GM19397 (cell line): Measurements from ENCODE around the gene RAB22A.
"Not testable (repeated sequence)": the region's sequence is repeated elsewhere in the genome, so short reads cannot be mapped to it uniquely, and the experiment has no call there.

ENCODE experiments used
- ATAC-seq: cut with Tn5 transposase; IDR thresholded peaks from one replicate; pipeline ENCODE4 v1.9.1; 2021; ENCODE audit warnings: mild to moderate bottlenecking, moderate library complexity; ENCODE audit not compliant: unreplicated experiment

RAB22A gene

DNA sequence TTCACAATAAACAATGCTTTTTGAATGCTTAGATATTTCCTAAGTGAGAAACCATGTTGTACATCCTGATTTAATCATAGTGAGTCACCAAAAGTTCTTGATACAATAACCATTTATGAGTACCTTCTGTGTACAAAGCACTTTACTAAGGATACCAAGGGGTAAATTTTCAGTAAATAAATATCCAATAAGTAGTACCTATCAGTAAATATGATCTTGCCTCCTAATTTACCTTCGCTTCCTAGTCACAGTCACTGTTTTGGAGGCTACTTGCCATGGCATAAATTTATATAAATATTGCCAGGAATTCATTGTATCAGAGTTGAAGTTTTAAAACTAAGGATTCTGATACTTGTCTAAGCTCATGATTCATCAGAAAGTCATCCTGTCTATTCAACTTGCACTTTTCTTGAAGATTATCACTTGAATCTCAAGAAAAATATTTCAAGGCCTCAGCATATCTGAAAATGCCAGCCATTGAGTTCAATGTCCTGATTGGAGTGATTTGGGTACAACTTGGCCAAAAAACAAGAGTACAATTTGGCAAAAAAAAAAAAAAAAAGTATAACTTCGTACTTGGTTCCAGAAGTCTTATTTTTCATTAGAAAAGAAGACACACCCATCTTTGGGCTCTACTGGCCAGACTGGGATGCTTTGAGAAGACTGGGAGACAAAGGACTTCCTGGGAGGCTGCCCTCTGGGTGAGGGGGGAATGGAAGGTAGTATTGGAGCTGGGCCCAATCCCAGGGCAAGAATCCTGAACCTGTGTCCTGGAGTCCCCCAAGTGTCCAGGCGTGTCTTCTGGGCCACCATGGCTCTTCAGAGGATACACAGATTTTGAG lies 32.8 kb downstream of the RAB22A start:
- no peak for ATAC-seq

DNA sequence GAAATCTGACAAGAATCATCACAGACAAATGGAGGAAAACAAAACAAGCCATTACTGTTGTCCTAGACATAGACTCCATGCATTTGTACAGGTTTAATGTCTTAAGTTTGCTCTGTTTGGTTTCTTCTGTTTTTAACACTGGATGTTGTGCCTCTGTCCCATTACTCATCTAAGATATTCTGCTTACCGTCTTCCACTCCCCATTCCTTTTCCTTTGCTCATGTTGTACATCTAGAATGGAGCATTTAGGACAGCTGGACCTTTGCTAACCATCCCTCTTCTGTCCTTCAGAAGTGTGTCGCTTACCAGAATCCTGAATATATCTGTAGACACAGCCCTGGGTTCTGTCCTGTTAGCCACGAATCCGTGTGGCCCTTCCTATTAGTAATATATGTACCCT lies 35.2 kb downstream of the RAB22A start:
- no peak for ATAC-seq

DNA sequence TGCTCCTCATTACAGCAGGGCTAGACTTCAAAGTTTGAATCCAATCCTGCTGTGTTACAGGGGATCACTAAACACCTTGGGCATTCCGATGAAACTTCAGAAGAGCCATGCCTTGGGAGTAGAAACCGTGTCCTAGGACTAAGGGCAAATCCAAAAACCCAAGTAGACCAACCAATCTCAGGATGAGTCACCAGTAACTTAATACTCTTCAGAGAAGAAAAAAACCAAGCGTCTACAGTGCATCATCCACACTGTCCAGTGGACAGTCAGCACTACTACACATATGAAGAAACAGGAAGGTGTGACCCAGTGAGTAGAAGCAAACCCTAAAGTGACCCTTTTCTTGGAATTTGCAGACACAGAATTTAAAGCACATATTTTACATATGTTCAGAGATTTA lies 40.1 kb downstream of the RAB22A start:
- ATAC-seq, result no peak

DNA sequence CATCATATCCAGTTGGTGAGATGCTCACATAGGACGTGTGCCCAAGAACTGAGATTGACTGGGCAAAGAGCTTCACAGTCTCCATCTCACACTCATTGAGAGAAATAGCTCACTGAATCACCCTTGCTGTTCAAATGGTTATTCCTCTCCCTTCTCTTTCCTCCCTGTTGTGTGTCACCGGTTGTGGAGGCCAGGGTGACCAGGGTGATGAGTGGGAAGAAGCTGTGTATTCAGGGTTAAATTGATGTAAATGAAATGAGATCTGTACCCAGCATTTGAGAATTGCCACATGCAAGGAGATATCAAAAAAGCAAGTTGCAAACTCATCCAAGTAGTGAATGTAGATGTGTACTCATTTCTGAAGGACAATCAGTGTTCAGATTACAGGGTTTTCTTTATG lies 43.0 kb downstream of the RAB22A start:
- no peak for ATAC-seq

DNA sequence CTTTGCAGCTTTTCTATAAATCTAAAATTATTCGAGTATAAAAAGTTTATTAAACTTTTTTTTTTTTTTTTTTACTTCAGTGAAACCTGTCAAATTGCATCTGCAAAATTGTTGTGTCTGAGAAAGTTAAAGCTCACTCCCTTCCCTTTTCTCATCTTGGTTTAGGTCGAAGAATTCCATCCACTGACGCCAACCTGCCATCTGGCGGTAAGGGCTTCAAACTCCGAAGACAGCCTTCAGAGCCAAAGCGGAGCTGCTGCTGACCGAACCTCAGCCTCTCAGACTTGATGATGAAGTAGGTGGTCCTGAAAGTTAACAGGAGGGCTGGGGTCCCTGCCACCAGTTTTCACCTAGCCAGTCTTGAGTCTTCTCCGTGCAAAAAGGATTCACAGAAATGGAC lies 49.9 kb downstream of the RAB22A start:
- ATAC-seq, result no peak

DNA sequence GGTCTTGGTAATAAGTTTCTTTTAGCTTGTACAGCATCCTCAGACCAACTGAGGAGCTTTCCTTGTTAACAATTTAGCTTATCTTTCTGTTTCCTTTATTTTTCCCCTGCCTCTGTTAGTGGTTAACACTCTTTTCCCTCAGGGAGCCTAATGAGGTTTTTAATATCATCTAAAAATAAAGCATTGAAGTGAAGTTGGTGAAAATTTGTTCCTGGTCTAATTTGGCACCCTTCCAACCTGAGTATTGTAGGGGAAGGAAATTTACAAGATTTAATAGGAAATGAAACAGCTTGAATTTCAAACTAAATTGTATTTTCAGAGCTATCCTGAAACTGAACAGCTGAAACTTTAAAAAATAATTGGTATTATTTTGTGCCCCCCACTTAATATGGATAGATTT lies 51.4 kb downstream of the RAB22A start:
- ATAC-seq, result no peak

DNA sequence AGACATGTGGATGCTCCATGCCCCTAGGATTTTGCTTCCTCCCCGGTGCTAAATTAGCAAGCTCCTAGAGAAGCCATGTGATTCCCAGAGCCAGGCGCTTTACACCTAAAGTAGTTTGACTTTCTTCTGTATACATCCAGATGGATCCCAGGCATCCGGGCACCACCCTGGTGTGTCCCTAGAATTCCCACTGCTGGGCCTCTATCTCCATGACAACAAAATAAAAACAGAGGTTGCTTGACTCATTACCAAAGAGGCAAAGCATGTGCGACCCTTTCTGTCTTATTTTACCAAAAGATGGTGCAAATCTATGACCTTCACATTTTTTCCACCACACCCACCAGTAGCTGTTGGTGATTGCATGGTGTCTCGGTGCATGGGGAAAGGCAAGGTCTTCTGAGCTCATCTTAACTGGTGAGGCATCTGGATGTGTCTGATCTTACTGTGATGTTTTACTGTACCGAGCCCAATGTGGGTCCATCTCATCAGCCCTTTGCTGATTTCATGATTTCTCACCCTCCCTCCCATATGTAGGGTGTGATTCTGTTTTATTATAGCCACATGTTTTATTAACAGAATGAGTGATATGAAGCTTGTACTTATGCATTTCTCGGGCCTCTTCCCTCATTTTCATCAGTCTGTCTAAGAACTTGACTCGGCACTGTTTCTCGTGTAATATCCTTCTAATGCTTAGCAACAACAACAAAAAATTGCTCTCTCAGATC lies 52.1 kb downstream of the RAB22A start:
- ATAC-seq, result no peak

DNA sequence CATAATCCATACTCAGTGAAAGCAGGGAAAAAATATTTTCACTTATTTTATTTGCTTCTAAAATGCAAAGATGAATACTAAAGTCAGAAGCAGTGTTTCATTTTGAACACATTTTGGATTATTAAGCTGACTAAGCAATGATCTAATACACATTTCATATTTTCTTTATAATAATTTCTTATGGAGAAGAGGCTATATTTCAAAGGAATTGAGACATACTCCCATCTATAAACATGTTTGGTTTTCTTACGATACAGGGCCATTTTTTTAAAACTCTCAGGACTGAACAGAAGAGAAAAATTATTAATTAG lies 52.6 kb downstream of the RAB22A start:
- ATAC-seq, result no peak

DNA sequence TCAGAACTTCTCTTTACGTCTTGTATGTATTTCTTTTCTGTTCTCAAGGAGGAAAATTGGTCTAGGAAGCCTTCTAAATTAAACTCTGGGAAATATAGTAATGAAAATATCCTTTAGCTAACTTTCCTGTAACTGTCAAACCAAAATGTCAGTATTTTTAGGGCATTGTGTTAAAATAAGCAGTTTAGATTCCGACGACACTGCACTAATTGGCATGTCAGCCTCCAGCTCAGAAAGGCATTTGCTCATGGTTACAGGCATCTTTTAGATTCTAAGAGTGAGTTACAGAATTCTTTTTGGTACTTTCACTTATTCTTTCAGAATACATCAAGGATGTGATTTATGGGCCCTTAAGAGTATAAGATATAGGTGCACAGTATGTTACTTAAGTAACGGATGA lies 53.5 kb downstream of the RAB22A start:
- ATAC-seq, result no peak

DNA sequence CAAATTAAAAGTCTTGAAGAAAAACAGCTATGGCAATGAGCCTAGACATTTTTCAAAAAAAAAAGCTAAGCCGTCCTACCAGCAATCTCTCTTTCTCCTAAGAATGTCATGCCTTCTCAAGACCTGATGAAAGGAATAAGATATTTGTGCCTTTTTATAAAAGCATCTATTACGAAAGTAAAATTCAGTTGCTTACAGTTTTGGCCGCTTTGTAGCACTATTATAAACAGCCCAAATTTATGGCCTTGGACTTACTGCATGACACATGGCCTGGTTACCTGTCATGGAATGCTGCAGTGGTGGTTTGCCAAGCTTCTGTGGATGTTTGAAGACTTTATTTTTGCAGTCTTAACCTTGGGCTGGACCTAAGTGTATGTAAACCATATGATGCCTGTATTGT lies 57.4 kb downstream of the RAB22A start:
- ATAC-seq, result no peak

DNA sequence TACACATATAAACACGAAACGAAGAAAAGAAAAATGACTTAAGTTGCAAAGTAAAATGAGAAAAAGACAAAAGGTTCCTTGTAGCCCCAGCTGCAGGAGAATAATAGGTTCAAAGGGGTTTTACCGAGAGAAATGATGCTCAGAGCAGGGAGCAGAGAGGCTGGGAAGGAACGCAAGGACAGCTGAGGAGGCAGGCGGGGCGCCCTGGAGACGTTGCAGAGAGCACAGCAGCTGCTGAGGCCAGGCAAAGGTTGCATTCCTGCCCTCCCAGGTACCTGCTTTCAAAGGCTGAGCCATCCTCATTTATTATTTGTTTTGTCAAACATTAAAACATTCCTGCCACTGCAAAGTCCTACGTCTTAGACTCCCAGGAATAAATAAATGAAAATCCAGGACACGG lies 63.3 kb downstream of the RAB22A start:
- no peak for ATAC-seq

DNA sequence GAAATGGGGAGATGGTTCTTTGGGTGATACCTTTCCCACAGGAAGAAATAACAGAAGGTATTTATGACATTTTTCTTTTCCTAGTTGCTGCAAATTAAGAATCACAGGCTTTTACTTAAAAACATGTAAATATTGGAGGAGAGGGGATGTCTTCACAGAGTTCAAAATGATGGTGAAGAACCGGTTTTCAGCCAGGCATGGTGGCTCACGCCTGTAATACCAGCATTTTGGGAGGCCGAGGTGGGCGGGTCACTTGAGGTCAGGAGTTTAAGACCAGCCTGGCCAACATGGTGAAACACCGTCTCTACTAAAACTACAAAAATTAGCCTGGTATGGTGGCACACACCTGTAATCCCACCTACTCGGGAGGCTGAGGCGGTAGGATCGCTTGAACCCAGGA lies 63.8 kb downstream of the RAB22A start:
- ATAC-seq, result not testable (repeated sequence)

DNA sequence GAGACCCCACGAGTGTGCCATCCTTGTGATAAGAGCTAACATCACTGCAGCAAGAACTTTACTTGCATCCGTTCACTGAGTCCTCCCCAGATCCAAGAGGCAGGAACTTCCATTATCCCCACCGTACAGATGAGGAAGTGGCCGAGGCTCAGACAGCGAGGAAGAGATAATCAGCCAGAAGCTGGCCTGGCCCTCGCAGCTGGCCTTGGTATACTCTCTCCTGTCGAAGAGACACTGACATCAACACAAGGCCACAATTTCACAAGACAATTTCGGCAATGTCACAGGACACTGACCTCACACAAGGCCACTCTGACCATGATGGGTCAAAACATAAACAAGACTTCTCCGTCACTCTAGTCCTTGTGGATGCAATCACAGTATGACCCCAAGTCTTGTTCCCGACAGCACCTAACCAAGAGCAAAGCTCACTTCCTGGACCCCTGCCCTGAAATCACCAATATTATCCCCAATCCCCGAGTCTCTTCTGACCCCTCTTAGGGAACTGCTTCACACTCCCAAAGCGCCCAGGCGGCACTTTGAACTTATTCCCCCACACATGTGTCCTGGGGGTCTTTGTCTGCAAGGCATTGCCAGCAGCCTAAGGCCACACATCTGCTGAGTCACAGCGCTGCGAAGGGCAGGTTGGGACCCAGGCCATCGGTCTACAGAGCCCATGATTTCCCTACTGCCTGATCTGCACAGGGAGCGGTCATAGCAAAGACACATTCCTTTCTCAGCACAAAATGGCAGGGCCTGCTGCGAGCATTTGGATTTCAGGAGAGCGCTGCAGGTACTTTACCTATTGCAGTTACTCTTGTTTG lies 64.7 kb downstream of the RAB22A start:
- ATAC-seq, result no peak

DNA sequence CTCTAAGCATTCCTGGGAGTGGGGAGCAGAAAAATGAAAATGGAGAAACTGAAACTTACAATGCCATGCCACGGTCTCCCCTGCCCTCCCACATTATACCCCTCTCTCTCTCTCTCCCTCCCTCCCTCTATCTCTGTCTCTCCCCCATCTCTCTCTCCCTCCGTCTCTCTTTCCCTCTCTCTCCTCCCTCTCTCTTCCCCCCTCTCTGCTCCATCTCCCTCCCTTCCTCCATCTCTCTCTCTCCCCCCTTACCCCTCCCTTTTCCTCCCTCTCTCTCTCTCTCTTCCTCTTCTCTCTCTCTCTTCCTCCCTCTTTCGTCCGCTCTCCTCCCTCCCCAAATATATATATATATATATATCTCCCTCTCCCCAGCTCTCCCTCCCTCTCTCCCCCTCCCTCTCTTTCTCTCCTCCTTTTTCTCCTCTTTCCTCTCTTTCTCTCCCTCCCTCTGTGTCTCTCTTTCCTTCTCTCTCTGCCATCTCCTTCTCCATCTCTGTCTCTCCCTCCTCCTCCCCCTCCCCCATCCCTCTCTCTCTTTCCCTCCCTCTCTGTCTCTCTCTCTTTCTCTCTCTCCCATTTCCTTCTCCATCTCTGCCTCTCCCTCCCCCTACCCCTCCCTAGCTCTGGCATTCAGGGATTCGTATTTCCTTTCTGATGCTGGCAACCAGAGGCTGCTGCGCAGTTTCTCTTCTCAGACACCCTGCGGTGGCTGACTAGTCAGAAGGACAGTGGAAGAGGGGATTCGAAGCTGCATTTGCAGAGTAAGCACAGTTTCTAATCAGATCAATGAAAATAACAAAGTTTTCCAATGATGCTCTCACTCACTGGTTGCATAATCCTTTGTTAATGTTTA lies 65.6 kb downstream of the RAB22A start:
- ATAC-seq, result no peak

DNA sequence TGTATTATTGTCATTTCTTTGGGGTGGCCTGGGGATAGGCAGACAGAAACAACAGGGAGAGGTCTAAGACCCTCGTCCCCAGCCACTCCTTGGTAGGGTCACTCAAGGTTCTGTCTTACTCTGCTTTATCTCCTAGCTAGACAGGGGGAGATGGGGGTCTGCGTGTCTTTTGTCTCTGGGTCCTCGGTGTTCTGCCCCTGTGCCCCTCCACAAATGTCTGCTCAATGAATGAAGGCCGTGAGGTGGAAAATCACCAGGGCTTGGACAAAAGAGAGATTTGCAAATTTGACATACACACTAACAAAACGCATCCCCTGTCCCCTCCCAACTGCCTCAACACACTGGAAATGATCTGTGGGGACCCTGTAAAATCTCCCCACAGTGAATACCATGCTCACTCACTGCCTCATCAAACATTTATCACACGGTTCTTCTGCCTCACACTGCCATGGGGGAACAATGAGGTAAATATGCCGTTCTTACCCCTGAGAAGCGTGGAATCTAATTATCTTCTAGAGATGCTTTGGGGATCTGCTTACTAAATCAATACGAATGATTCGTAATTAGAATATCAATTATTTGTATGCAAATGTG lies 66.3 kb downstream of the RAB22A start:
- no peak for ATAC-seq

DNA sequence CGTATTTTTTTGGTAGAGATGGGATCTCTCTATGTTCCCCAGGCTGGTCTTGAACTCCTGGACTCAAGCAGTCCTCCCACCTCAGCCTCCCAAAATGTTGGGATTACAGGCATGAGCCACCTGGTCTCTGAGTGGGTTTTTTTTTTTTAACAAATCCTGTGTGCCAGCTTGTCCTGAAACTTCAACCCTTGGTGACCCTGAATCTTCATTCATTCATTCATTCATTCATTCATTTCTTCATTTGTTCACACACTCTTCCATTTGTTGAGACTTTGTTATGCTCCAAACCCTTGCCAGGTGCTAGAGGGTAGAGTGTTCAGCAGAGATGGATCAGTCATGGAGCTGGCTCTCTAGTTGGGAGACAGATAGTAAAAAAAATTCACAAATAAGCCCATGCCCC lies 67.5 kb downstream of the RAB22A start:
- no peak for ATAC-seq

DNA sequence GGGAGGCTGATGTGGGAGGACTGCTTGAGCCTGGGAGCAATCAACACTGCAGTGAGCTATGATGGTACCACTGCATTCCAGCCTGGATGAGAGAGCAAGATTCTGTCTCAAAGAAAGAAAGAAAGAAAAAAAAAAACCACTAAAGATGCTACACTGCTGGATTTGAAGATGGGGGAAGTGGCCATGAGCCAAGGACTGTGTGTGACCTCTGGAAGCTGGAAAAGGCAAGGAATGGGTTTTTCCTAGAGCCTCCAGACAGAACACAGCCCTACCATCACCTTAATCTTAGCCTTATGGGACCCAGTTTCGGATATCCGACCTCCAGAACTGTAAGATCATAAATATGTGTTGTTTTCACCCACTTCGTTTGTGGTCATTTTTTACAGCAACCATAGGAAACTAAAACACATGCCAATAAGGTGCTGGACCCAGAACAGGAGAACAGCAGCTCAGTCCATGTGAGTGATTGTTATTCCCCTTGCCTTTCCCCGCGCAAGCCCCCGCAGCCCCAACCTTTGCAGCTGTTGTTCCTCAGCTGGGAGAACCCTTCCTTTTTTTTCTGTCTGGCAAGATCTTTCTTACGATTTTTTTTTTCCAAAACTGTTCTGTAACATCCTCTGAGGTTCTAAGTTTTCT lies 68.4 kb downstream of the RAB22A start:
- no peak for ATAC-seq

DNA sequence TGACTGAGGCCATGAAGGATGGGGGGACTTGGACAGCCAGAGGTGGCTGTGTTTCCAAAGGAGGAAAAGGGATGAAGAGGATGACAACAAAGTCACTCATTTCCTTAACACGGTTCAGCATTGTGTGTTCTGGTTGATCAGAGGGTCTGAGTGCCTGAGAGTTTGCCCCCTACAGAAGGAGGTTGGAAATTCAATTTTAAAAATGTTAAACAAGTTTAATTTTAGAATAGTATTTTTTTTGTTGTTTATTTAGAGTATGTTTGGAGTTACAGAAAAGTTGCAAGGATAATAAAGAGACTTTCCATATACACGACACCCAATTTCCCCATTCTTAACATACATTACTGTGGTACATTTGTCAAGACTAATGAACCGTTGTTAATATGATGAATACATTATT lies 69.2 kb downstream of the RAB22A start:
- no peak for ATAC-seq

DNA sequence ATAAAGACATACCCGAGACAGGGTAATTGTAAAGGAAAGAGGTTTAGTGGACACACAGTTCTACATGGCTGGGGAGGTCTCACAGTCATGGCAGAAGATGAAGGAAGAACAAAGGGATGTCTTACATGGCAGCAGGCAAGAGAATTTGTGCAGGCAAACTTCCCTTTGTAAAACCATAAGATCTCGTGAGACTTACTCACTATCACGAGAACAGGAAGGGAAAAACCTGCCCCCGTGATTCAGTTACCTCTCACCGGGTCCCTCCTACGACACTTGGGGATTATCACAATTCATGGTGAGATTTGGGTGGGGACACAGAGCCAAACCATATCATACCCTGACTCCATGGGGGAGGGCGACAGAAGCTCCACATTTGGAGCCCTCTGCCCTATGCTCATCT lies 72.1 kb downstream of the RAB22A start:
- ATAC-seq, result no peak

DNA sequence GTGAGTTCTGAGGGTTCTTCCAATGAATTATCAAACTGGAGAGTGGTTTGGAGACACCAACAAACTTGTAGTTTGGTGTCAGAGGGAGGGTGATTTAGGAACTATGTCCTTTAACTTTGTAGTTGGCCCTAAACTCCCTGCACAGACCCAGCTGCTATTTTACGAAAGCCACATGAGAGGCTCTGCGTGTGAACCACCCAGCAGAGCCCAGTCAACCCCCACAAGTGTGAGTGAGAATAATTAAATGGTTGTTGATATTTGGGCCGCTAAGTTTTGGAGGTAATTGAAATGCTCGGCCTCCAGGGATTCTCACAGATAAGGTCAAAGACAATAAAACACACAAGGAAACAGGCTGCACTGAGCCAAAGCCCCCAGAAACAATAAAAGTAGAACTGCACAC lies 72.6 kb downstream of the RAB22A start:
- ATAC-seq, result no peak
